GM12801 (cell line): ENCODE results near the gene CCM2.

Experiments used
- CTCF ChIP-seq: IDR thresholded peaks from one replicate; pipeline ENCODE4 v1.5.1; 2011; ENCODE audit warnings: control low read depth; ENCODE audit not compliant: insufficient read length; ENCODE audit errors: extremely low read depth

The CCM2 gene

GRCh38 chr7:45082031-45082830, 82.2 kb downstream of the CCM2 start:
- TF ChIP-seq CTCF: no peak

GRCh38 chr7:45082831-45083331, 82.9 kb downstream of the CCM2 start:
- TF ChIP-seq CTCF: no peak

GRCh38 chr7:45084336-45084735, 84.3 kb downstream of the CCM2 start:
- no peak for TF ChIP-seq CTCF

- TF ChIP-seq CTCF: no peak
Observed at GRCh38 chr7:45084901-45085618, 85.1 kb downstream of the CCM2 start.

GRCh38 chr7:45085619-45086200, 85.7 kb downstream of the CCM2 start:
- no peak for TF ChIP-seq CTCF

- no peak for TF ChIP-seq CTCF
Observed at GRCh38 chr7:45086331-45087065, 86.5 kb downstream of the CCM2 start.
